Fibroblast of lung (primary cell): Measurements from ENCODE around the gene ACOT7.

ENCODE experiments used
- CTCF ChIP-seq, 2 donors: IDR thresholded peaks in 1 of 2; conservative IDR thresholded peaks in 1 of 2; 1 replicate in 1 of 2; 2 replicates in 1 of 2; pipeline ENCODE4 v1.5.1; 2011 to 2012; ENCODE audit warnings: low read length in 2 of 2, control low read depth in 1 of 2, inconsistent platforms in 1 of 2, low read depth in 1 of 2, mild to moderate bottlenecking in 1 of 2
- EZH2 ChIP-seq: IDR thresholded peaks from 2 replicates; pipeline ENCODE4 v1.5.1; 2012; ENCODE audit warnings: low read length, control low read depth, mild to moderate bottlenecking; ENCODE audit errors: missing control alignments

GRCh38 chr1:6243993-6244392, 149.6 kb downstream of the ACOT7 start, which contains the start of gene HES3:
- no peak for TF ChIP-seq EZH2
- no peak for TF ChIP-seq CTCF (conservative IDR thresholded peaks at IDR 0.05 in 1 of 2, IDR thresholded peaks at IDR 0.05 in 1 of 2; ENCODE audit: low read depth in 1 of 2, low read length in 2 of 2)
